NOMO-1 treated with DMSO at 0.1 percent for 48 hours (cell line): Measurements from ENCODE around the gene PLXNB3.
A peak's percentile ranks its signal among the peaks of the same experiment; 100 is the strongest.
"Not testable (repeated sequence)": the region's sequence is repeated elsewhere in the genome, so short reads cannot be mapped to it uniquely, and the experiment has no call there.

Experiments
- DNase-seq: peaks from one replicate; lab custom pipeline; 2025; ENCODE audit not compliant: unreplicated experiment; lab: John Stamatoyannopoulos, UW

Gene PLXNB3

DNA sequence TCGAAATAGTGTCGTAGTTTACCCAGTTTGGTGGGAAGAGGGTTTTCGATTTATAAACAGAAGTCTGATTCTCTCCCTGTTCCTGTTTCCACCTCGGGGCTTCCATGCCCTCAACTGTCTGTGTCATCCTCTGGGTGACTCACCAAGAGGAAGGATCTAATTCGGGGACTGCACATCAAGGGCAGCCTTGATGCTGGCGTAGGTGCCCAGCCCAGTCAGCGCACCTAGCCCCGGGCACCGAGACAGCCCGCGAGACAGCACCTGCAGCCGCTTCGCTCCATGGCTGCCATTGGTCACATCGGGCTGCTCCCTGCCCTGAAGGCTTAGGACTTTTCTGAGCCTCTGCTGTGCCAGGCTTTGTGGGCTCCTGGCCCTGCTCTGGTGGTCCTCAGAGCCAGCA, 31.6 kb upstream of the PLXNB3 start:
- peak; percentile 59 for DNase-seq

DNA sequence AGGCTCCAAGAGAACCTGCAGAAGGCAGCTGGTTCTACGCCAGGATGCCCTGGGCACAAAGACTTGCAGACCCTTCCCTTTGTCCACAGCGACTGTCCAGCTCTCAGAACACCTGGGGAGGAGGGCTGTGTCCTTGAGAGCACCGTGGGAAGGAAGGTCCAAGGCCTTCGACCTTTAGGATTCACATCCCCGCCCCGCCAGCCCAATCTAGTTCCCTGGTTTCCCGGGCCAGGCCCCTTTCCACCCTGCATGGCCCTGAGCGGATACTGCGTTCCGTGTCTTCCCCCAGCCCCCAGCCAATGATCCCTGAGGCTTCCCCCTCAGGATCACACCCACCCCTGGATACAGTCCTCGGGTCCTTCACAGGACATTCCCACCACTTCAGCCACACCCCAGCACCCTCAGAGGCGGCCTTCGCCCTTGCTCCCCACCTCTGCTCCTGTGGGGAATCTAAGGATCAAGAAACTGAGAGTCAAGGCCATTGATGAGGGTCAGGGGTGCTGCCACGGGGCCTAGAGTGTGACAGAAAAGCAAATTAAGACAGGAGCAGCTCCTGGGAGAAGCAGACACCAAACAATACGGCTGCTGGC, 30.3 kb upstream of the PLXNB3 start:
- no peak for DNase-seq

GRCh38 chrX:153734871-153735270, 29.2 kb upstream of the PLXNB3 start:
- DNase-seq = no peak

DNA sequence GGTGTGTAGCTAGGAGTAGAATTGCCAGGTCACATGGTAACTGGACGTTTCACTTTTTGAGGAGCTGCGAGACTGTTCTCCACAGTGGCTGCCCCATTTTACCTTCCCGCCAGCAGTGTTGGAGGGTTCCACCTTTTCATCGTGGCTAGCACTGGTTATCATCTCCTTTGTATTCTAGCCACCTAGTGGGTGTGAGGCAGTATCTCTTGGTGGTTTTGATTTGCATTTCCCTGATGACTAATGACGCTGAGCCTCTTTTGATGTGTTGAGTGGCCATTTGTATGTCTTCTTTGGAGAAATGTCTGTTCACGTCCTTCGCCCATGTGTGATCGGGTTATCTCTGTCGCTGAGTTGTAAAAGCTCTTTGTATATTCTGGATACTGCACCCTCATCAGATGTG, 28.8 kb upstream of the PLXNB3 start:
- no peak for DNase-seq

- no peak for DNase-seq
These were observed 27.8 kb upstream of the PLXNB3 start for GRCh38 chrX:153736071-153736820.

GRCh38 chrX:153736871-153737441, 27.1 kb upstream of the PLXNB3 start:
- no peak for DNase-seq

GRCh38 chrX:153738056-153738605, 25.9 kb upstream of the PLXNB3 start:
- no peak for DNase-seq

- no peak for DNase-seq
These were observed 24.1 kb upstream of the PLXNB3 start for GRCh38 chrX:153739754-153740486.

- no peak for DNase-seq
These were observed 23.3 kb upstream of the PLXNB3 start for GRCh38 chrX:153740631-153741222.

- DNase-seq = no peak
These were observed 22.6 kb upstream of the PLXNB3 start for GRCh38 chrX:153741446-153741845.

DNA sequence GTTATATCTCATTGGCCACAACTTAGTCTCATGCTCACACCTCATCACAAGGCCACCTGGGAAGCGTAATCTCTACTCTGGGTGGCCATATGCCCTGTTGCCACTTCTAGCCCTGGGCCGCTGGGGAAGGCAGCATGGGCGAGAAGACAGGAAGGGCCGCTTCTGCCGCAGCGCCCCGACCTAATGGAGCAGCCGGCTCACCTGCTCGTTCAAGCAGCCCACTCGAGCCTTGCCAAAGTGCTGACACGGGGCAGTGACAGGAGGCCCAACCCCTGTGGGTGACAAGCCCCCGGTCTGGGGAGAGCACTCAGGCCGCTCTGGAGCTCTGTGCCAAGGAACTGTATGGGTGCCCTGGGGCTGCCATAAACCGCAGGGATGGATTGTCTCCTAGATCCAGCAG, 21.9 kb upstream of the PLXNB3 start:
- not testable (repeated sequence) for DNase-seq

DNA sequence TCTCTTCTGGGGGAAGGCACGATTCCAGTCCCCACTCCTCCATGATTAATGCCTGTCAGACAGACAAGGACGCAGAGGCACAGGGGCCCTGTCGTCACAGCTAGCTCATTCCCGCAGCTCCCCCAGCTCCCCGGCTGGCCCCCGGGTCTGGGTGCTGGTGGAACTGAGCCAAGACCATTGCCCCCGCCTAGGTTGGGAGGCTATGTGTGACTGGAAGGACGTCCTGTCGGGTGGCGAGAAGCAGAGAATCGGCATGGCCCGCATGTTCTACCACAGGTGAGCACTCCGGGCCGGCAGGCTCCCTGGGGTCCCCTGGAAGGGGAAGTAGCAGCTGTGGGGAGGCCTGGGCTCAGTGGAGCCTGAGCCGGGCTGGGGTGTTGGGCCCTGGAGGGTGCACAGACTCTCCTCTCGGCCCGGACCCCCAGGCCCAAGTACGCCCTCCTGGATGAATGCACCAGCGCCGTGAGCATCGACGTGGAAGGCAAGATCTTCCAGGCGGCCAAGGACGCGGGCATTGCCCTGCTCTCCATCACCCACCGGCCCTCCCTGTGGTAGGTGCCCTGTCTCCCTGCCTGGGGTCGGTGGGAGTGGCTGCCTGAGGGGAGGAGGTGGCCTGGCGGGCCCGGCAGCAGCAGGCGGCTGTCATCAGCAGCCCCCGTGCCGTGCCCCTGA, 21.1 kb upstream of the PLXNB3 start:
- DNase-seq = not testable (repeated sequence)

GRCh38 chrX:153743468-153744209, 20.4 kb upstream of the PLXNB3 start:
- DNase-seq = not testable (repeated sequence)

- no peak for DNase-seq
These were observed 19.6 kb upstream of the PLXNB3 start for GRCh38 chrX:153744210-153745066.

DNA sequence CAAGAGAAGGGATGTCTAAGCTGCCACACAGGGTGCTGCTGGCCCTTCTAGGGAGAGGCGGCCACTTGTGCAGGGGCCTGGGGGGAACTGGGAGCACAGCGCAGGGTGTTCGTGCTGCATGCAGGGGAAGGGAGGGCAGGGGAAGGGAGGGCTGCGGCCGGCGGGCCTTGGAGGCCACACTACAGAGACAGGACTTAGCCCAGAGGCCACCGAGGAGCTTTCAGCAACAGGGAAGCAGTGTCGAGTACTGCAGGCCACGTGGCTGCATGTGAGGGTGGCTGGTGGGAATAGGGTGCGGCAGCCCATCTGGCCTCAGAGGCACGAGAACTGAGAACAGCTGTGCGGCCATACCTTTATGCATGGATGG, 19.0 kb upstream of the PLXNB3 start:
- DNase-seq = not testable (repeated sequence)

- DNase-seq = no peak
These were observed 17.7 kb upstream of the PLXNB3 start for GRCh38 chrX:153746359-153746758.

DNA sequence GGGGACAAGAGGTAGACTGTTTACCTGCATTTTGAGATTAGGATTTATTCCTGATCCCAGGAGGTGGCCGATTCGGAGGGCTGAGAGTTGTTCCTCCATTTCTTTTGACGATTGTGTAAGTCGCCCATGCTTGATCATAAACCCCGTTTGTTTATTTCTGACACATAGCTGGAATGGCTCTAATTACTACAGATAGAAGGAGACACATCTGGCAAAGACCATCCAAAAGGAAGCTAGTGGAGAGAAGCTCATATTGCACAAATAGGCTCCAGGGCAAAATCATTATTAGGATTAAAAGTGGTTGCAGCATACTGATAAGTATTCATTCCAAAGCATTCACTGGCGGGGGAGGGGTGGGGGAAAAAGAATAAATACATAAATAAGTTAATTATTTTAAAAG, 17.1 kb upstream of the PLXNB3 start:
- DNase-seq = not testable (repeated sequence)

DNA sequence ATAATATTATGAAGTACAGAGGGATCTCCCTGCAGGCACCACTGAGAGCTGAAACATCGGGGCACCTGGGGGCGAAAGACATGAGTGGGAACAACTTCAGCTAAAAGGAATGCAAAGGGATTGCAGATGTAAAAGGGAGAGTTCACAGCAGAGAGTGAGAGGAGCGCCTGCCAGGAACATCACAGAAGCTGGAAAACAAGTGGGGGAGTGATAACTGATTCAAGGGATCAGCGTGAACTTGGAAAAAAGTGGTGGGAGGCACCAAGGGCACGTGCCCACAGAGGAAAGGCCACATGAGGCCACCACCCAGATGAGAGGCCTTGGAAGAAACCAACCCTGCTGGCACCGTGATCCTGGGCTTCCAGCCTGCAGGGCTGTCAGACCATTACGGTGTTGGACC, 15.0 kb upstream of the PLXNB3 start:
- not testable (repeated sequence) for DNase-seq
